Ectodermal cell (in vitro differentiated cells): ENCODE measurements around the gene SEMA3F.
A peak's percentile ranks its signal among the peaks of the same experiment; 100 is the strongest.

ENCODE experiments used
- H3K27ac ChIP-seq: 2 replicates; pipeline ENCODE4 v1.7.0; 2013; ENCODE audit warnings: mild to moderate bottlenecking, low read depth, low read length; ENCODE audit not compliant: insufficient read depth, poor library complexity, severe bottlenecking
- H3K27me3 ChIP-seq: 2 replicates; pipeline ENCODE4 v1.7.0; 2013; ENCODE audit warnings: mild to moderate bottlenecking, low read length; ENCODE audit not compliant: insufficient read depth, control insufficient read depth, poor library complexity, severe bottlenecking
- H3K36me3 ChIP-seq: one replicate; pipeline ENCODE4 v1.7.0; 2013; ENCODE audit warnings: low read length; ENCODE audit not compliant: control insufficient read depth, insufficient read depth
- H3K4me1 ChIP-seq: one replicate; pipeline ENCODE4 v1.7.0; 2013; ENCODE audit warnings: low read length; ENCODE audit not compliant: control insufficient read depth, insufficient read depth
- H3K4me3 ChIP-seq: 2 replicates; pipeline ENCODE4 v1.7.0; 2013; ENCODE audit warnings: low read depth, low read length, control low read depth; ENCODE audit not compliant: insufficient read depth
- H3K9me3 ChIP-seq: 2 replicates; pipeline ENCODE4 v1.7.0; 2013; ENCODE audit warnings: mild to moderate bottlenecking, low read length, moderate library complexity; ENCODE audit not compliant: control insufficient read depth
- WGBS, 2 experiments: methylation state at CpG; one replicate each; pipeline ENCODE4 v1.1.7; 2013; ENCODE audit warnings: missing lambda C conversion rate in 2 of 2; 5-methylcytosine and 5-hydroxymethylcytosine counted together

The SEMA3F gene

DNA sequence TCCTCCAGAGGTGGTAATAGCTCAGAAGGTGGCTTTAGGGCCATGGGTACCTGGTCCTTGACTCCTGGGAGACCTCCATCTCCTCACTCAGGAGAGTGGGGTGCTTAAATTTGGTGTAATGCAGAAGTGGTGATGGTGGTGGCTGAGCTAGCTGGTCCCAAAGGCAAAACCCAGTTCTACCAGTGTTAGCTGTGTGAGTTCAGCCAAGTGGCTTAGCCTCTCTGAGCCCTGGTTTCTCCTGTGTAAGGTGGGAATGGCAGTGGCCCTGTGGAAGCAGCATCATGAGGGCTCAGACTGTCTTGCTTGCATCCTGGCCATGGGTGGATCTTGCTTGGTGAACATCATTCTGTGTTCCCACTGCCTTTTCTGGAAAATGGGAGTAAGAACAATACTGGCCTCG lies 9.4 kb downstream of the SEMA3F start:
- H3K9me3 ChIP-seq = no peaks in the 10 kb centered on the region
- H3K27ac ChIP-seq = no peak overlapping the region
- H3K4me1 ChIP-seq = peaks cover 63% of the 10 kb centered on the region
- H3K36me3 ChIP-seq = peaks cover 3% of the 10 kb centered on the region
- no peak overlapping the region for H3K4me3 ChIP-seq
- H3K27me3 ChIP-seq = no peaks in the 10 kb centered on the region
- WGBS, 2 experiments = 81 to 88% methylated on average over 1 of the region's 1 CpG

DNA sequence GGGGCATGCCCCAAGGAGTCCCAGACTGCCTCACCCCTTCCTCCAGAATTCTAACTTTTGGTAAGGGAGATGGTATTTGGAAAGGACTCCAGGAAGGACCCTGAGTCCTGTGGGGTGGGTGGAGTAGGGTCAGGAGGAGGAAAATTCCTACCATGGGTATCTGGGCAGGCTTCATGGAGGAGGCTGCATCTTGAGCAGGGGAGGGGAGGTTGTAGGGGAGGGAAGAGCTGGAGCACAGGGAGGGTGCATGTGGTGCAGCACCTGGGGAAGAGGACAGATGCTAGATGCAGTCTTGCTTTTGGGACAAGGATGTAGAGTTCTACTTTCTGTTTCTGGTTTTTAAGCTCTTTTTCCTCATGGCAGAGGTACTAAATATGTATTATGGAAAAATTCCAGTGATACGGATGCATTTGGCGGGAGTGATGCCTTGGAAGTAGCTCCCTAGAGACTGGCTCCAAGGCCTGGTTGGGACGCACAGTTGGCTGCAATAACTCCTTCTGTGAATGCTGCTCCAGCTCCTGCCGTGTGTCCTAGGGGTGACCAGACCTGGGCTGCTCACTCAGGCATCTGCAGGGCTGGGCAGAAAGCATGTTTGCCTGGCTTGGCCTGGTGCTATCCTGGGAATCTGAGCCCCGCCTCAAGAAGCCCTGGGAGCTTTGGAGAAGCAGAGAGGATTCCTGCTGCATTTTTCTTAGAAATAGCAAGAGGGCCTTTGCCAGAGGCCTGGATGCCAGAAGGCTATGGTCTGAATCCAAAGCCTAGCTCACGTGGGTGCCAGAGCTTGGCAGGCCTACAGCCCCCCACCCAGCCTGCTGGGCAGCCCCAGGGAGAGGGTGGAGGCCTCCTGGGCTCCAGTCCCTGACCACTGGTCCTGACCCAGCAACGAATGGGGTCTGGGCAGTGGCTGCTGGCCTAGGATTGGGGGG lies 10.1 kb downstream of the SEMA3F start:
- H3K4me1 ChIP-seq = peaks cover 64% of the 10 kb centered on the region
- WGBS, 2 experiments = 79 to 80% methylated on average over 7 of the region's 7 CpGs
- H3K36me3 ChIP-seq = peaks cover 3% of the 10 kb centered on the region
- no peak overlapping the region for H3K27ac ChIP-seq
- H3K9me3 ChIP-seq = no peaks in the 10 kb centered on the region
- no peaks in the 10 kb centered on the region for H3K27me3 ChIP-seq
- no peak overlapping the region for H3K4me3 ChIP-seq

DNA sequence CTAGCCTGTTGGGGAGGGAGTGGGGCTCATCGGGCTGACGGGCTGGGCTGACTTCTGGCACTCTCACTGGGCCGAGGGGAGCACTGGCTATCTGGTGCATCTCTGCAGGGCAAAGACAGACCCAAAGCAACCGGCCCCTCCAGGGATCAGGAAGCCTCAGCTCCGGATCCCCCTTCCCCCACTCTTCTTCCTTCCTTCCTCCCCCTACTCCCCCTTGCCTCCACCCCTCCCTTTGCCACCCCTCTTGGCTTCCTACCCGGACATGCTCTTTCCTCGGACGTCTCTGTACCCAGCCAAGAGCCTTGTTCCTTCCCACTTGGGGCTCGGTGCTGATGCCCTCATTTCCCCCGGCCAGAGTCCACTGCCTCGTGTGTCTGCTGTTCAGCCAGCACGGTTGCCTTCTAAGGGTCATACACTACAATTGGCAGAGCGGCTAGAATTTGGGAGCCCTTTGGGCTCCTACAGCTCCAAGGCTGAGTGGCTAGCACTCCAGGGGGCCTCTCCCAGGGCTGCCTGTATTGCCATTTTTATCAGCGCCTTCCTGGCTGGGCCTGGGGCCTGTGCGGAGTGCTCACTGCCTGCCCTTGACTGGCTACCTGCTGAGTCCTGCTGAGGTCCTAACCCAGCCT lies 10.9 kb downstream of the SEMA3F start:
- H3K4me3 ChIP-seq = no peak overlapping the region
- H3K4me1 ChIP-seq = peaks cover 65% of the 10 kb centered on the region
- peak overlapping the region; percentile 33 for H3K27ac ChIP-seq
- peaks cover 3% of the 10 kb centered on the region for H3K36me3 ChIP-seq
- H3K9me3 ChIP-seq = no peaks in the 10 kb centered on the region
- 60 to 66% methylated on average over 15 of the region's 15 CpGs for WGBS, 2 experiments
- no peaks in the 10 kb centered on the region for H3K27me3 ChIP-seq

DNA sequence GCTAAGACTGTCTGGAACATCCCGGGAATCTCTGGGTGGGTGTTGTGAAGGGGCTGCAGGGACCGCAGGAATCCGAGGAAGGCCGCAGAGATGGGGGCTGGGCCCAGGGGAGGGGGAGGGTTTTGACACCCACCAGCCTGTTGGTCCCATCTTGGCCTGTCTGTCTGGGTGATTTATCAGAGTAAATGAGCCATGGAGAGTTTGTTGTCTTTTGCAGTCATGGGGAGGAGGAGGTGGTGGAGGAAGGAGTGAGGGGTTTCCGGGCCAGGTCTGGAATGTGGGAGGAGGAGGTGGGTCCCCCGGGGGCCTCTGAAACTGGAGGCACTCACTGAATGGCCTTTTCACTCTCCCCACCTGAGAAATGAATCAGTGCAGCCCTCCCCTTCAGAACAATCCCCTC lies 11.5 kb downstream of the SEMA3F start:
- Histone ChIP-seq H3K27ac (peak overlapping the region; percentile 76), H3K4me1 (peaks cover 66% of the 10 kb centered on the region)

DNA sequence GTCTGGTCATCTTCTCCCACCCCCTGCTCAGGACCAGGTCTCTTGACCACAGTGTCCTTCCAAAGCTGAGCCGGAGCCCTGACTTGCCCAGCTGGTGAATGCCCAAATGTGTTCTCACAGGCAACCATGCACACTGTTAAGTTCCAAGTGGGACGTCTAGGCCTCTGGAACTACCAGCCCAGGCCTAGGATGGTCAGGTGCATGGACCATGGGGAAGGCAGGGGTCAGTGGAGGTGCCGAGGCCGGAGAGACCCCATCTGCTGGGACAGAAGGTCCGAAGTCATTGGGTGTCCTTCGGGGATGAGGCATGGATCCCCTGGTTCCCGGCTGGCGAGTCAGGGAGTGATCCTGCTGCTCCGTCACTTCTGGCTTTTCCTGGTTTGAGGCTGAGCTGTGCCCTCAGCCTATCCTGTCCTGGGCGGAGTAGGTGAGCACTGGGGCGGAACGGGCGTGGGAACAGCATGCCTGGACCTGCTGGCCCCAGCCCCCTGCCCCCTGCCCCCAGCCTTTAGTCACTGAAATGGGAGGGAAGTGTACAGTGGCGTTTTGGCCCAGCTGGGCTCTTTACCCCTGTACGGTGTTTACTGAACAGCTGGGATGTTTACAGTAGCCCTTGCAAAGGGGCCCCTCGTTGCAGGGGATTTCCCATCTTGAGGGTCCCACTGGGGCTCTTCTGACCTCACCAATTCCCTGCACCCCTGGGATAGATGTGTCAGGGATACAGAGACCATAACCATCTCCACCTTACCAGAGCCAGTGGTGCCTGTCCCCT lies 12.1 kb downstream of the SEMA3F start:
- WGBS, 2 experiments = 78 to 79% methylated on average over 16 of the region's 16 CpGs
- Histone ChIP-seq H3K36me3 (no peaks in the 10 kb centered on the region), H3K27me3 (no peaks in the 10 kb centered on the region), H3K4me1 (peaks cover 66% of the 10 kb centered on the region), H3K9me3 (no peaks in the 10 kb centered on the region), H3K4me3 (no peak overlapping the region), H3K27ac (peak overlapping the region; percentile 76)

More for the DNA sequence above, 11.5 kb downstream of the SEMA3F start:
- WGBS, 2 experiments = 44 to 66% methylated on average over 6 of the region's 6 CpGs
- H3K27me3 ChIP-seq = no peaks in the 10 kb centered on the region
- H3K36me3 ChIP-seq = peaks cover 3% of the 10 kb centered on the region
- H3K9me3 ChIP-seq = no peaks in the 10 kb centered on the region
- H3K4me3 ChIP-seq = no peak overlapping the region

DNA sequence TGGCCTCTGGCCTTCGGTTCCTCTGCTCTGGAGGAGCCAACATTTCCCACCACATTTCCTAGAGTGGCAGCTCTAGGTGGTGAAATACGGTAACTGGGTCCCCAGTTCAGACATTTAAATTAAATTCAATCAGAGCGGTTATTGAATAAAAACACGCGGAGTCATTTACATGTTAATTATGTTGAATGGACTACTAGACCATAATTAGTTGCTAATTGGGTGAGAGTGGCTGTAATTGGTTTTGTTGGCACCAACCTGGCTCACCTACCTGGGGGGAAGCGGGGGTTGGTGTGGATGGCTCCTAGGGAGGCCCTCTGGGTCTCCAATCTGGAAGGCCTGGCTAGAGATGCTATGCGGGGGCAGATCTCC lies 12.7 kb downstream of the SEMA3F start:
- peaks cover 66% of the 10 kb centered on the region for H3K4me1 ChIP-seq
- H3K4me3 ChIP-seq = no peak overlapping the region
- WGBS, 2 experiments = 87 to 89% methylated on average over 7 of the region's 7 CpGs
- peak overlapping the region; percentile 85 for H3K27ac ChIP-seq
- no peaks in the 10 kb centered on the region for H3K27me3 ChIP-seq
- H3K36me3 ChIP-seq = no peaks in the 10 kb centered on the region
- H3K9me3 ChIP-seq = no peaks in the 10 kb centered on the region

DNA sequence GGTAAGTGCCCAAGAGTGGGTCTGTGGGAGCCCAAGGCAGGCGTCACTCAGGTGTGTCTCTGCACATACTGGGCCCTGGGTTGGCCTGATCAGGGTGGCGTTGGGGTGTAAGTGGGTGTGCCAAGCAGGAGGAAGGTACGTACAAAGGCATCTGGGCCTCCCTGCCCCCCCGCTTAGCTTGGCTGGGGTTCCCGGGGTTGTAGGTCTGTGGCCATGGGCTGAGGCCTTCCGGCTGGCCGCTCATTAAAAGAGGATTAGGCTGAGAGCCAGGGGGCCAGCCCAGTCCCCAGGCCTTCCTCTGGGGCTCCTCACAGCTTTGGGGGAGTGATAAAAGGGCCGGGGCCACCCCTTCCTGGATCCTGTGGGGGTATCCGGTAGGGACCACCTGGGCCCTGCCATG lies 13.3 kb downstream of the SEMA3F start:
- peaks cover 66% of the 10 kb centered on the region for H3K4me1 ChIP-seq
- H3K27ac ChIP-seq = peak overlapping the region; percentile 85
- no peaks in the 10 kb centered on the region for H3K27me3 ChIP-seq
- no peaks in the 10 kb centered on the region for H3K36me3 ChIP-seq
- 57 to 64% methylated on average over 9 of the region's 9 CpGs for WGBS, 2 experiments
- no peaks in the 10 kb centered on the region for H3K9me3 ChIP-seq
- no peak overlapping the region for H3K4me3 ChIP-seq

DNA sequence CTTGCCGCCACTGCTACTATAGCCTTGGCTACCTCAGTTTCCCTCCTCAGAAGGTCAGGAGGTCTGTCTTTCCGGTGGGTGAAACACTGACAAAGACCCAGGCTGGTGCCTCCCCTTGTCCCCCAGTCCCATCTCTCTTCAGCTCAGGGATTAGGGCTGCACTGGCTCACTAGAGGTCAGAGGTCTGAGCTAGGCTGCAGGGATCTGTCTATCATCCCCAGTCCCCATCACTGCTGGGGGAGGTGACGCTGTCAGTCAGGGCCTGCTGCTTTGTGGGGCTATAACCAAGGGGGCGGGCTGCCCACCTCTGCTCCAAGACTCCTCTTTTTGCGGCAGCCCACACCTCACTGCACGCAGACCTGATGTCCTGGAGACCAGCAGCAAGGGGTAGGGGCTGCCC lies 13.7 kb downstream of the SEMA3F start:
- Histone ChIP-seq H3K27ac (peak overlapping the region; percentile 85), H3K9me3 (no peaks in the 10 kb centered on the region), H3K27me3 (no peaks in the 10 kb centered on the region), H3K4me3 (peak overlapping the region; percentile 6), H3K36me3 (no peaks in the 10 kb centered on the region), H3K4me1 (peaks cover 66% of the 10 kb centered on the region)
- 49 to 54% methylated on average over 6 of the region's 6 CpGs for WGBS, 2 experiments

DNA sequence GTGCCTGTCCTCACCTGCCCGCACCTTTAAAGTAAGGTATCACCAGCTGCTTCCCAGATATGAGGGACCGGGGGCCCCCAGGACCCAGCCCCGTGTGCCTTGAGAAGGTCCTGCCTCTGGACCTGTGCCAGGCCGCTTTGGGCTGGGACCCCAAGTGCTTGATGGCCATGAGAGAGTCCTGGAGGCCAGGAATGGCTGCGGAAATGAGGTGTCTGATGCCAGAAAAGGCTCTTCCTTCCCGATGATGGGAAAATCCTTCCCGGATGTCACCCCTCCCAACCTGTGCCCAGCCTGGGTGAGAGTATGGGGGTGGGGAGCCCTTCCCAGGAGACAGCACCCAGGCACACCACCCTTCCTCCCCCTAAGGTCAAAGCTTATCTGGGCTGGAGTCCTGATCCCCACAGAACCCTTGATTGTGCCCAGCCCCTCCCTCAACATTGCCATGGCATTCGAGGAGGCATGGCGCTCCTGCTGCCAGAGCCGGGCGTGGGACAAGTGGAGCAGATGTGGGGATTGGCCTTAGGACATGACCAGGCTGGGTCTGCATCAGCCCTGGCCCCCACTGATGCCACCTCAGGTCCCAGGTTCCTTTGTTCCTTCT lies 14.2 kb downstream of the SEMA3F start:
- Histone ChIP-seq H3K4me1 (peaks cover 66% of the 10 kb centered on the region), H3K4me3 (no peak overlapping the region), H3K27me3 (no peaks in the 10 kb centered on the region), H3K36me3 (peaks cover 4% of the 10 kb centered on the region), H3K27ac (peak overlapping the region; percentile 50), H3K9me3 (no peaks in the 10 kb centered on the region)
- 93 to 95% methylated on average over 11 of the region's 11 CpGs for WGBS, 2 experiments
